Ureter (tissue), 1 donor: Measurements from ENCODE around the gene PHACTR4. TPM values are rescaled to one million over a fixed set of nuclear protein-coding genes. Genes with fewer than 3 reads are reported as not detected.
"Not testable (repeated sequence)": the region's sequence is repeated elsewhere in the genome, so short reads cannot be mapped to it uniquely, and the experiment has no call there.

ENCODE experiments used
- DNase-seq: peaks from one replicate; pipeline ENCODE4 v3.0.0-alpha.2; 2020; ENCODE audit warnings: low spot score
- total RNA-seq: library from RNA; stranded (reverse); gene quantifications from one replicate; pipeline ENCODE4 v1.2.4, GENCODE V29; 2023
- donor health status: DM: yes; HTN: yes; CAD: no.

The PHACTR4 gene
- total RNA-seq, 1 donor from 2014 or later: 44.1 TPM

DNA sequence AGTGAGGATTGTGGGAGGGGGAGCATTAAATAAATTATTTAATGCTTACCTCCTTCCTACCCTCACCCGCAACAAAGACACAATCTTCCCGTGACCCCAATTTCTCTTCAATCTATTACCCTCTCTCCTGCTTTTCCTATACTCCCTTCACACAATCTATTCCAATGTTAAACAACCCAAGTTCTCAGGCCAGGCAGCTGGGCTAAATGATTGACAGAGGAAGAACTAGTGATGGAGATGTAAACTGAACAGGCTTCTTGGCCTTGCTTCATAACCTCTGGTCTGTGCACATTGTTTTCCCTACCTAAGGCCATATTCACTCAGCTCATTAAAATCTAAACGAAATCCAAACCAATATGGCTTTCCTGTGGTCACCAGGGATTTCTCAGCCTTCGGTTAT, 132.4 kb downstream of the PHACTR4 start:
- DNase-seq: no peak

DNA sequence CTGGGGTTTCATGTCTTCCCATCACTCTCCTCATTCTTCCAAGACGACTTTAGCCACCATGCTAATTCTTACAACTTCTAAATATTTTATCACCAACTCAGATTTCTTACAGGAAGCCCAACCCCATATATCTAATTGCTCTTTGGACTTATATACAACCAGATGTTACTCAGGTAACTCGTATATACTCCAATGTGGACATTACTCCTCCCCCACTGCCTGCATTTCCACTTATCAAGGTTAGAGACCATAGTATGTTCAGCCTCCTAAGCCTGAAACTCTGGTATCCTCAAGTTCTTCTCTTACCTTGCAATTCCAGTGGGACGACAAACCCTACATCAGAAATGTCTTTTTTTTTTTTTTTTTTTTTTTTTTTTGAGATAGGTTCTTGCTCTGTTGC, 133.6 kb downstream of the PHACTR4 start:
- no peak for DNase-seq

DNA sequence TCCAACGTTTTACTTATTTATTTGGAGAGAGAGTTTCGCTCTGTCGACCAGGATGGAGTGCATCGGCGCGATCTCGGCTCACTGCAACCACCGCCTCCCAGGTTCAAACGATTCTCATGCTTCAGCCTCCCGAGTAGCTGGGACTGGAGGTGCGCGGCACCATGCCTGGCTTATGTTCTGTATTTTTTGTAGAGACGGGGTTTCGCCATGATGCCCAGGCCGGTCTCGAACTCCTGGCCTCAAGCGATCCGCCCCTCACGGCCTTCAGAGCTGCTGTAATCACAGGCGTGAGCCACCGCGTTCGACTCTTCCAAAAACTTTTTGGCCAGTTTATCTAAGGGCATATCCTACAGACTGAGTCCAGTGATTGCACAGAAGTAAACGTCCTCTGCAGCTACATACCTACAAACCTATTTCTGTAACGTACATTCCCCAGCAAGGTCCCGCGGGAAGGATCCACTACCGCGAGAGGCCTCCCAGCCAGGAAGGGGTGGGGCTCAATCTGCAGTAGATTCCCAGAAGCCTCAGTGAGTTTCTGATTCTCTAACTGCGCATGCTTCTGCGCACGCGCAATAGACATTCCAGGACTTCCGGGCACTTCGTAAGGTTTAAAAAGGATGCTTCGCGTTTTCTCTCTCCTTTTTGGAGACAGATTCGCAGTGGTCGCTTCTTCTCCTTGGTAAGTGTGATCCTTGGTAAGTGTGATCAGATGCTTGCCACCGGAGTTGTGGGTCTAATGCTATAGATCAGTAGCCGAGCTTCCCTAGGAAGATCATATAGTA, 136.1 kb downstream of the PHACTR4 start, which contains the start of gene RCC1:
RCC1 (plus strand) TSS at position 638 of the 782 bp plus-strand sequence. CDS start 23,824 bp downstream, outside the sequence.
- DNase-seq: peak; percentile 97

DNA sequence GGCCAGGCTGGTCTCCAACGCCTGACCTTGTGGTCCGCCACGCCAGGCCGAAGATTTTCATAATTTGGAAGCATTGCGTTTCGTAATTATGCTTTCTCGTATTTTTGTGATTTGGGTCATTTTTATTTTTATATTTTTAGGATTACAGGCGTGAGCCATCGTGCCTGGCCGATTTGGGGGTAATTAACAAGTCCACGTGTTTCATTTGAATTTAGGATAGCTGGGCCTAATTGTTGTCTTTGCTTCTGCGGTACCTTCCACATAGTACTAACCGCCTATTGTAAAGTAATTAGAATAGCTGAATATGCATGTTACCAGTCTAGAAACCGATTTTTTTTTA, 137.3 kb downstream of the PHACTR4 start:
- DNase-seq: no peak

GRCh38 chr1:28507247-28507645, 137.7 kb downstream of the PHACTR4 start:
- DNase-seq: no peak

DNA sequence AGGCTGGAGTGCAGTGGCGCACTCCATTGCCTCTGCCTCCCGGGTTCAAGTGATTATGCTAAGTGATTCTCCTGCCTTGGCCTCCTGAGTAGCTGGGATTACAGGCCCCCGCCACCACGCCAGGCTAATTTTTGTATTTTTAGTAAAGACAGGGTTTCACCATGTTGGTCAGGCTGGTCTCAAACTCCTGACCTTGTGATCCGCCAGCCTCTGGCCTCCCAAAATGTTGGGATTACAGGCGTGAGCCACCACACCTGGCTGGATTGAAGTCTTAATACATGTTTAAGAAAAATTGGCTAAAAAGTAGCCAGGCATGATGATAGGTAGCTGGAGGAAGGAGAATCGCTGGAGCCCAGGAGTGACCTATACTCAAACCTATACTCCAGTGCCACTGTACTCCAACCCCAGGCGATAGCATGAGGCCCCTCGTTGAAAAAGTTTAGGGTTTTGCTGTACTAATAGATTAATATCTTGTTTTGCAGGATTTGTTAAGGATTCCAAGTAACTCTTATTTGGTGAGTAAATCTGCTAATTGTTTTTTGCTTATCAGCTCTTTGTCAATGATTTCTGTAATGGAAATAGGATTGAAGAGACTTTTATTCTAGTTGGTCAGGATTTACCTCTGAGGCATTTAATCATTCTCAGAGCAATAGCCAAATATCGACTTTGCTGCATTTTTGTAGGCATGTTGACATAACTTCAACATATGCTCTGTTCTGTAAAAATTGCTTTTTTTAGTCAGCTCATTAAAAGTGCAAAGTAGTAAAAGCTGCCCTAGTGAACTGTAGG, 138.3 kb downstream of the PHACTR4 start:
- no peak for DNase-seq

GRCh38 chr1:28508435-28508754, 138.9 kb downstream of the PHACTR4 start:
- no peak for DNase-seq

GRCh38 chr1:28509705-28510272, 140.2 kb downstream of the PHACTR4 start:
- DNase-seq: no peak

GRCh38 chr1:28510273-28510969, 140.9 kb downstream of the PHACTR4 start:
- DNase-seq: no peak

- no peak for DNase-seq
Measured at GRCh38 chr1:28510970-28511440, 141.5 kb downstream of the PHACTR4 start.

GRCh38 chr1:28512058-28512611, 142.6 kb downstream of the PHACTR4 start:
- no peak for DNase-seq

DNA sequence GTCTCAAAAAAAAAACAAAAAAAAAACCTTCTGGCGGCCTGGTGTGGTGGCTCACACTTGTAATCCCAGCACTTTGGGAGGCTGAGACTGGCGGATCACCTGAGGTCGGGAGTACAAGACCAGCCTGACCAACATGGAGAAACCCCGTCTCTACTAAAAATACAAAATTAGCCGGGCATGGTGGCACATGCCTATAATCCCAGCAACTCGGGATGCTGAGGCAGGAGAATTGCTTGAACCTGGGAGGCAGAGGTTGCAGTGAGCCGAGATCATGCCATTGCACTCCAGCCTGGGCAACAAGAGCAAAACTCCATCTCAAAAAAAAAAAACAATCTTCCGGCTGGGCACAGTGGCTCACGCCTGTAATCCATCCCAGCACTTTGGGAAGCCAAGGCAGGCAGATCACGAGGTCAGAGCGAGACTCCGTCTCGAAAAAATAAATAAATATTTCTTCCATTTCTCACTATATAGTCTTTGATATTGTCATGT, 144.9 kb downstream of the PHACTR4 start:
- not testable (repeated sequence) for DNase-seq

- DNase-seq: no peak
Measured at GRCh38 chr1:28516518-28516956, 147.0 kb downstream of the PHACTR4 start.

DNA sequence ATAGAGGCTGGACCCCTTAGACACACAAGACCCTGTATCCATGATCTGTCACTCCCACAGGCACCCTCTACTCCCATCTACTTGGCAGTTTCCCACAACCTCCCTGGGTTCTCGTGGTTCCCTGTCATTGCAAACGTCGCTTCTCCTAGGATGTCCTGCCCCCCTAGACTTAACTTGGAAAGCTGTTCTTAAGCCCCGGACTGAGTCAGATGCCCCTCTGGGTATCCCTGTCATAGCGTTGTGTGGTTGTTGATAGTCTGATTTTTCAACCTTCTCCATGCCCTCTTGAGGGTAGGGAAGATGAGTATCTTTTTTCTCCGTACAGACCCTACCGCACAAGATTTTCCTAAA, 148.1 kb downstream of the PHACTR4 start:
- no peak for DNase-seq

DNA sequence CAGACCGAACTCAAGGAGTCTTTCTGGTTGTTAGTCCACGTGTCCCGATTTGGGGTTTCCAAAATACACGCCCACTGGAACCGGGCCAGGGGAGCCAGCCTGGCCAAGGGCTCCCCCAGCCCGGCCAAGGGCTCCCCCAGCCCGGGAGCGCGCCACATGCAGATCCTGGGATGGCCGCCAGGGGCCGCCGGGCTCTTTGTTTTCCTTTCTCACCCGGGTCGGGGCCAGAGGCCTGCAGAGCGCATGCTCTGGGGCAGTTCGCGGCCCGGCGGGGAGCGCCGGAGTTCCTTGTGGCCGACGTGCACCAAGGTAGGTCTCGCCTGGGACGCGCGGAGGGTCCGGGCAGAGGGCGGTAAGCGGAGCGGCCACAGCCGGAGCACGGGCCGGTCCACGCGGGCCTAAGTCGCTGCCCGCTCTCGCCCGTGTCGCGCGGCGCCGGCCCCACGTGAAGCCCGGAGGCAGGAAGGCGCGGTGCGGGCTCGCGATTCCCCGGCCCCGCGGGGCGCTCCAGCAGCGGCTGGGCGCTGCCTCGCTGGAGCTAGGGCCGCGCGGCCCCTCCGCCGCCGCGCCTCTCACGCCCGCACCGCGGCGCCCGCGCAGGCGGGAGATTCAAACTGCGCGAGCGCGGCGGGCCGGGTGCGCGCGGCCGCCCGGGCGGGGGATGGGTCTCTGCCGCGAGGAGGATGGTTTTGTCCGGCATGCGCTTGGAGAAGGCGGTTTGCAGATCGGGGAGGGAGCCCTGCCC, 148.6 kb downstream of the PHACTR4 start:
- peak; percentile 92 for DNase-seq

DNA sequence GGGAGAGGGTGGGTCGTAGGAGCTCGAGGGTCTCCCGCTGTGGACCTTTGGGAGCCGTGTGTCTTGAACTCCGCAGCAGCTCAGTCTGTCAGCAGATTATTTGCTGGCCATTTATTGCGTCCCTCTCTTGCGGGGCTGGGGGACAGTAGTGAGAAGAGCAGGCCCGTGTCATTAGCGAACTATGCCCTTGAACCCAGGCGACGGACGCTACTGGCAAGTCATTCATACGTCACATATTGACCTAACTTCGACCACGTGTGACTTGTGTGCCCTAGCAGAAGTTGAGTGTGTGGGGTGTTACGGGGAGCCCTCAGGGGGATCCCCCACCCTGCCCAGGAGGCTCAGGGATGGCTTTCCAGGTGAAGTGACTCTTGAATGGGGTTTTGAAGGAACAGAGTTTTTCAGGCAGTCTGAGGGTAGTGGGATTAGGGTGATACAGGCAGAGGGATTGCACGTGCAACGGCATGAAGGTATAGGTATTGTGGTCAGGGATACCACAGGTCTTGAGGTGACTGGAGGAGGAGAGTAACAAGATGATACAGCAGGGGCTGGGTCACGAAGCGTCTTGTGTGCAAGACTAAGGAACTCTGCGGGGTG, 149.3 kb downstream of the PHACTR4 start:
- DNase-seq: no peak

DNA sequence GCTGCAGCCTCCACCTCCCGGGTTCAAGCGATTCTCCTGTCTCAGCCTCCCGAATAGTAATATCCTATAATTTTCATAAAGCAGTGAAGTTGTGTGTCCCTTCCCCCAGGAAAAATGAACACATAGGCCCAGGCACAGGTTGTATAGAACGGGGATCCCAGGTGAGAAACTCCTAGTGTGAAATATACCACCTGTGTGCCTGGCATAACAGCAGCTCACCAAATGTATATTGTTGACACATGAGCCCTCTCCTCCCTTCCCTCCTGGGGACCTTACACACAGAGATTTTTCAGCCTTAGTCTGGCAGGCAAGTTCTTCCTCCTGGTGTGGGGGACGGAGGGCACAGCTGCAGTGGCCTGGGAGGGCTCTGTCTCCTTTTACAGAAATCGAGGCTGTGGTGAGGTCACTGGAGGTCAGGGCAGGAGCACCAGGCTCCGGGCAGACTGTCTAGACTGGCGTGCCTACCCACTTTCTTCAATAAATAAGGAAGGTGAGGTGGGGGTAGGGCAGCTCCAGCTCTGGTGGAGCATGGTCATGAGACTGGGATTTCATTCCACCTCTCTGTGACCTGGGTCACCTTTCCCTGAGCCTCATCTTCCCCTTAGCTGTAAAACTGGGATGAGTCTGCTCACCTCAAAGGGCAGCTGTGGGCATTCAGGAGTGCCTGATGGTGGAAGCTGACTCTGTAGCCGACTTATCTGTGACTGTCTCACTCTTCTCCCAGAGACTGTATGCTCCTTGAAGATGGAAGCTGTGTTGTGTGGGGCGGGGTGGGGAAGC, 150.6 kb downstream of the PHACTR4 start:
- no peak for DNase-seq

GRCh38 chr1:28520796-28521195, 151.3 kb downstream of the PHACTR4 start:
- not testable (repeated sequence) for DNase-seq

DNA sequence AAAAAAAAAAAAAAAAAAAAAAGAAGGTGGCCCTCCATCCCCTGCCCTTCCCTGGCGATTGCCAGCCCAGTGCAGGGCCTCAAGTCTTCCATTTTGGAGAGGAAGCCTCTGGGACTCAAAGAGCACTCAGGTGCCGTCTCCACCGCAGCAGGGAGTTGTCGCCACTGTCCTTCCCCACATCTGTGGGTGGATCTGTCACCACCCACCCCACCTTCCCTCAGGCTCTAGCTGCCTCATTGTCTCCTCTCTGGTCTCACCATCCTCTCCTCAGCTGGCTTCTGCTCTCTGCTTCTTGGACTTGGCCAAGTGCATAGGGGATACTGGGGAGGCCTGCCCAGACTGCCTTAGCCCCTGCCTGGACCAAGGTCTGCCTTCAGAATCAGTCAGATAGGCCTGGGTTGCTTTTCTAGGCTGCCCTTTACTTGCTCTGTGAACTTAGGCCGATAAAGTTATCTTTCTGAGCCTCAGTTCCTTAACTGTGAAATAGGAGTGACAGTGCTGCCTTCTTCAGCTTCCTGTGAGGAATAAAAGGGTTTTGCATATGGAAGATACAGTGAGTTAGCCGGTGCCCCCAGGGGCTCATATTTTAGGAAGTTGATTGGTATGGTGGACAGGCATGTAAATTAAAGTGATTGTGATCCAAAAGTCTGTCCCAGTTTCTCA, 152.1 kb downstream of the PHACTR4 start:
- DNase-seq: no peak
